NT2/D1 (cell line): ENCODE results near the gene SPATA46.

Experiments
- SUZ12 ChIP-seq: IDR thresholded peaks from 2 replicates; pipeline ENCODE4 v1.6.1; 2011; ENCODE audit not compliant: insufficient read length, insufficient read depth; ENCODE audit errors: extremely low read depth
- YY1 ChIP-seq: IDR thresholded peaks from 2 replicates; pipeline ENCODE4 v1.6.1; 2011; ENCODE audit not compliant: insufficient read length, insufficient read depth
- ZNF274 ChIP-seq: IDR thresholded peaks from 2 replicates; pipeline ENCODE4 v1.6.1; 2011; ENCODE audit warnings: mild to moderate bottlenecking, low read depth, low read length

GRCh38 chr1:162388615-162389014, 12.0 kb upstream of the SPATA46 start:
- no peak for TF ChIP-seq ZNF274
- TF ChIP-seq SUZ12, result no peak
- TF ChIP-seq YY1, result no peak
